Liver (tissue), 9 donors: ENCODE results near the gene ABL1. TPM values are rescaled to one million over a fixed set of nuclear protein-coding genes. Genes with fewer than 3 reads are reported as not detected.

Experiments used
- DNase-seq: peaks from one replicate; pipeline ENCODE4 v3.0.0-alpha.2; 2017; ENCODE audit warnings: low spot score
- H3K27ac ChIP-seq, 2 donors: one replicate each; pipeline ENCODE4 v1.7.0; 2013; ENCODE audit warnings: inconsistent platforms in 2 of 2, low read length in 2 of 2, control low read depth in 1 of 2, low read depth in 1 of 2, mild to moderate bottlenecking in 1 of 2
- H3K27me3 ChIP-seq, 4 donors: one replicate each; pipeline versions ENCODE4 v1.6.1 to v1.7.0; 2013; ENCODE audit warnings: low read length in 3 of 4, inconsistent platforms in 1 of 4, mild to moderate bottlenecking in 1 of 4, moderate library complexity in 1 of 4; ENCODE audit not compliant: control insufficient read depth in 4 of 4, insufficient read depth in 4 of 4
- H3K36me3 ChIP-seq, 4 donors: one replicate each; pipeline versions ENCODE4 v1.6.1 to v1.7.0; 2013; ENCODE audit warnings: low read length in 3 of 4, mild to moderate bottlenecking in 3 of 4, low read depth in 1 of 4, moderate library complexity in 1 of 4; ENCODE audit not compliant: control insufficient read depth in 4 of 4, insufficient read depth in 3 of 4
- H3K4me1 ChIP-seq, 4 donors: one replicate each; pipeline versions ENCODE4 v1.6.1 to v1.7.0; 2013; ENCODE audit warnings: low read length in 3 of 4, mild to moderate bottlenecking in 3 of 4, moderate library complexity in 1 of 4; ENCODE audit not compliant: control insufficient read depth in 4 of 4, insufficient read depth in 4 of 4
- H3K4me3 ChIP-seq, 3 donors: one replicate each; pipeline versions ENCODE4 v1.6.1 to v1.7.0; 2013; ENCODE audit warnings: low read length in 3 of 3, control low read depth in 1 of 3, low read depth in 1 of 3, mild to moderate bottlenecking in 1 of 3
- H3K9ac ChIP-seq, 2 donors: one replicate each; pipeline ENCODE4 v1.7.0; 2013; ENCODE audit warnings: low read length in 2 of 2, mild to moderate bottlenecking in 2 of 2, moderate library complexity in 2 of 2, control low read depth in 1 of 2, low read depth in 1 of 2
- H3K9me3 ChIP-seq, 4 donors: one replicate each; pipeline versions ENCODE4 v1.6.1 to v1.7.0; 2013; ENCODE audit warnings: low read length in 3 of 4; ENCODE audit not compliant: control insufficient read depth in 4 of 4
- ATF3 ChIP-seq: IDR thresholded peaks from 2 replicates; pipeline ENCODE4 v1.6.1; 2016; ENCODE audit warnings: antibody characterized with exemption
- CTCF ChIP-seq: fragments of 150-350 bp; IDR thresholded peaks from 2 replicates; pipeline ENCODE4 v1.5.1; 2017; ENCODE audit warnings: improper control_type of control experiment, low read depth, low read length; ENCODE audit not compliant: missing input control
- EGR1 ChIP-seq, 2 donors: IDR thresholded peaks; 2 replicates each; pipeline ENCODE4 v1.6.1; 2016 to 2018; ENCODE audit warnings: antibody characterized with exemption in 2 of 2, low read depth in 2 of 2
- FOXA1 ChIP-seq: IDR thresholded peaks from 2 replicates; pipeline ENCODE4 v1.6.1; 2016; ENCODE audit warnings: antibody characterized with exemption
- FOXA2 ChIP-seq: IDR thresholded peaks from 2 replicates; pipeline ENCODE4 v1.6.1; 2016; ENCODE audit warnings: antibody characterized with exemption
- GABPA ChIP-seq, 2 donors: IDR thresholded peaks in 1 of 2; conservative IDR thresholded peaks in 1 of 2; 2 replicates each; pipeline ENCODE4 v1.6.1; 2016; ENCODE audit warnings: antibody characterized with exemption in 2 of 2, mild to moderate bottlenecking in 1 of 2, moderate library complexity in 1 of 2
- HNF4A ChIP-seq, 2 donors: conservative IDR thresholded peaks; 2 replicates each; pipeline ENCODE4 v1.6.1; 2016; ENCODE audit warnings: antibody characterized with exemption in 2 of 2, mild to moderate bottlenecking in 2 of 2
- HNF4G ChIP-seq: IDR thresholded peaks from 2 replicates; pipeline ENCODE4 v1.6.1; 2016; ENCODE audit warnings: antibody characterized with exemption
- JUND ChIP-seq, 2 donors: IDR thresholded peaks; 2 replicates each; pipeline ENCODE4 v1.6.1; 2016; ENCODE audit warnings: antibody characterized with exemption in 2 of 2
- MAX ChIP-seq: IDR thresholded peaks from 2 replicates; pipeline ENCODE4 v1.6.1; 2016; ENCODE audit warnings: antibody characterized with exemption
- NR2F2 ChIP-seq: IDR thresholded peaks from 2 replicates; pipeline ENCODE4 v1.6.1; 2016; ENCODE audit warnings: antibody characterized with exemption
- RAD21 ChIP-seq, 2 donors: IDR thresholded peaks; 2 replicates each; pipeline ENCODE4 v1.6.1; 2016; ENCODE audit warnings: antibody characterized with exemption in 2 of 2, mild to moderate bottlenecking in 2 of 2
- REST ChIP-seq: IDR thresholded peaks from 2 replicates; pipeline ENCODE4 v1.6.1; 2016; ENCODE audit warnings: antibody characterized with exemption, mild to moderate bottlenecking
- RXRA ChIP-seq, 2 donors: IDR thresholded peaks; 2 replicates each; pipeline ENCODE4 v1.6.1; 2017 to 2018; ENCODE audit warnings: antibody characterized with exemption in 2 of 2, mild to moderate bottlenecking in 1 of 2
- SP1 ChIP-seq: IDR thresholded peaks from 2 replicates; pipeline ENCODE4 v1.6.1; 2018; ENCODE audit warnings: antibody characterized with exemption, mild to moderate bottlenecking
- TAF1 ChIP-seq: conservative IDR thresholded peaks from 2 replicates; pipeline ENCODE4 v1.6.1; 2016; ENCODE audit warnings: antibody characterized with exemption, mild to moderate bottlenecking
- YY1 ChIP-seq: IDR thresholded peaks from 2 replicates; pipeline ENCODE4 v1.6.1; 2016; ENCODE audit warnings: antibody characterized with exemption, mild to moderate bottlenecking
- ZBTB33 ChIP-seq: IDR thresholded peaks from 2 replicates; pipeline ENCODE4 v1.6.1; 2016; ENCODE audit warnings: antibody characterized with exemption
- WGBS: extraction: QIAGEN DNeasy Blood & Tissue Kit; methylation state at CpG from one replicate; pipeline ENCODE4 v1.1.7; 2013; 5-methylcytosine and 5-hydroxymethylcytosine counted together
- polyA plus RNA-seq, 2 donors: library from polyadenylated mRNA; stranded (reverse) in 1 of 2; unstranded in 1 of 2; fragments of 200-250 nt in 1 of 2; fragments of >200 nt in 1 of 2; fragmentation: Nextera tagmentation in 1 of 2; extraction: Ambion mirVana in 1 of 2; gene quantifications; one replicate each; pipeline versions ENCODE4 v1.2.1 to v1.2.3, GENCODE V29; 2013 to 2015
- total RNA-seq, 2 donors: library from RNA; depleted of rRNA; stranded (reverse); fragments of >200 nt; gene quantifications; one replicate each; pipeline ENCODE4 v1.2.3, GENCODE V29; 2014
- donor health status: healthy.
- donor health status: healthy.
- donor health status: healthy.
- donor health status: healthy.
- donor health status: healthy.

The ABL1 gene
- total and polyA plus RNA-seq, 4 donors = 4.2 to 14.2 (median 10.9) TPM

- no peak for TF ChIP-seq REST
These were observed 71.8 kb downstream of the ABL1 start (continued) for GRCh38 chr9:130906735-130907416.

- Histone ChIP-seq H3K9ac (no peak overlapping the region), H3K36me3 (no peaks in the 10 kb centered on the region), H3K9me3 (no peaks in the 10 kb centered on the region), H3K4me3 (no peak overlapping the region), H3K4me1 (no peaks in the 10 kb centered on the region), H3K27me3 (peaks cover 0 to 8% (median 2%) of the 10 kb centered on the region in 4 donors), H3K27ac (no peak overlapping the region)
- TF ChIP-seq ZBTB33 (no peak), REST (no peak), YY1 (no peak), RAD21 (IDR thresholded peaks at IDR 0.05) (no peak), MAX (no peak), HNF4G (no peak), FOXA1 (no peak), EGR1 (IDR thresholded peaks at IDR 0.05; ENCODE audit: low read depth in 2 of 2) (no peak), FOXA2 (no peak), GABPA (IDR thresholded peaks at IDR 0.05 in 1 of 2, conservative IDR thresholded peaks at IDR 0.05 in 1 of 2) (no peak), CTCF (no peak), TAF1 (no peak), HNF4A (conservative IDR thresholded peaks at IDR 0.05) (no peak), RXRA (IDR thresholded peaks at IDR 0.05) (no peak), ATF3 (no peak), SP1 (no peak), NR2F2 (no peak), JUND (IDR thresholded peaks at IDR 0.05) (no peak)
- DNase-seq = no peak
- WGBS = 61% methylated on average over 22 of the region's 22 CpGs
These were observed 73.3 kb downstream of the ABL1 start for GRCh38 chr9:130908146-130908877.
